Measurements from ENCODE around the gene DENND4C. TPM values are rescaled to one million over a fixed set of nuclear protein-coding genes. Genes with fewer than 3 reads are reported as not detected.
"Not testable (repeated sequence)": the region's sequence is repeated elsewhere in the genome, so short reads cannot be mapped to it uniquely, and the experiment has no call there.

The DENND4C gene
- polyA plus RNA-seq, 4 donors = 38.6 to 57.0 (median 49.0) TPM

DNA sequence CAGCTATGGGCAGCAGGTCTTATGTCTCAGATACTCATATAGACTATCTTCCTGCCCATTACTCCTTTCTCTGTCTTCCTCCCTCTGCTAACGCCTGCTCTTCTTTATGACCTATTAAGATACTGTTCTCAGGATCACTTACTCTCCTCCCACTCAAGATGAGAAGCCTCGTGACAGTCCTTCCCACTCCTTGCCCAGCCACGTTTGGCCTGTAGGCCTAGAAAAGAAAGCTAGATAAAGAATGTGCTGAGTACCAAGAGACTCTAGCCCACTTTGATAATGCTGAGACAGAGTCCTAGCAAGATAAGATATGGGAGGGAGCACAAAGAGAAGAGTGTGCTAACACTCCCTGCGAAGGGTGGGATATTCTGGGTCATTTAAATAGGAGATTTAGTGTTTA is 6.8 kb upstream of the DENND4C start:
- DNase-seq (ENCODE audit: low read depth in 4 of 4, low spot score in 2 of 4) = no peak

- DNase-seq (ENCODE audit: low read depth in 4 of 4, low spot score in 2 of 4) = no peak
These were observed 5.9 kb upstream of the DENND4C start for GRCh38 chr9:19224563-19224962.

DNA sequence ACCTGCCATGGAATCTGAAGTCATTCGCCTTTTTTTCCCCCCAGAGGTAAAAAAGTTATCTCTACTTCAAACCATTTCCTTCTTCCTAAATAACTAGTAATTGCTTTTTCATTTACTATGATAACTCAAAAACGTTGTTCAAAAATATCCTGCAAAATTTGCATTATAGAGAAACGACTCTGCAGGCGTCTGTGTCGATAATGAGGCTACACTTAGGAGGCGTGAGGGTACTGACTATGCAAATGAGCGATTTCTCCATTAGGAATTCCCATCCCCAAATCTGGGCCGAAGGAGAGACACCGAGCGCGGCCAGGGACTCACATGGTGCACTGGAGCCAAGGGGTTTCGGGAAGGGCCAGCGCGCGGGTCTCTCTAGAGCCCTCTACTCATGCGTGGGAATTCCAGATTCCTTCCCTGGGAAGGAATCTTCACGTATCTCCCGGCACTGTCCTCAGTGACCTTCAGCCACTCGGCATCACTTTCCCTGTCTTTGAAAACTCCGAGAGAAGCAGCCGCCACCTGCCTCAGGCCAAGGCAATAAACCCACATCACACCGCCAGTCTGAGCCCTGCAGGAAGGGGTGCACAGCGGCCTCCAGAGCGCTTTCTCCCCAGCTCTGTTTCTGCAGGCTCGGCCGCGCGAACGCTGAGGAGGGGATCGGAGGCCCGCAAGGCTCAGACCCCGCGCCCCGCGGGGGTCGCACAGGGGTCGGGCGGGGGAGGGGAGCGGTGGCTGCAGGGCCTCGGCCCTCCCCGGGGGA is 718 bp upstream of the DENND4C start:
- peak in 3 of 4 donors; percentile 66 to 75 (median 69) for DNase-seq (ENCODE audit: low read depth in 4 of 4, low spot score in 2 of 4)

DNA sequence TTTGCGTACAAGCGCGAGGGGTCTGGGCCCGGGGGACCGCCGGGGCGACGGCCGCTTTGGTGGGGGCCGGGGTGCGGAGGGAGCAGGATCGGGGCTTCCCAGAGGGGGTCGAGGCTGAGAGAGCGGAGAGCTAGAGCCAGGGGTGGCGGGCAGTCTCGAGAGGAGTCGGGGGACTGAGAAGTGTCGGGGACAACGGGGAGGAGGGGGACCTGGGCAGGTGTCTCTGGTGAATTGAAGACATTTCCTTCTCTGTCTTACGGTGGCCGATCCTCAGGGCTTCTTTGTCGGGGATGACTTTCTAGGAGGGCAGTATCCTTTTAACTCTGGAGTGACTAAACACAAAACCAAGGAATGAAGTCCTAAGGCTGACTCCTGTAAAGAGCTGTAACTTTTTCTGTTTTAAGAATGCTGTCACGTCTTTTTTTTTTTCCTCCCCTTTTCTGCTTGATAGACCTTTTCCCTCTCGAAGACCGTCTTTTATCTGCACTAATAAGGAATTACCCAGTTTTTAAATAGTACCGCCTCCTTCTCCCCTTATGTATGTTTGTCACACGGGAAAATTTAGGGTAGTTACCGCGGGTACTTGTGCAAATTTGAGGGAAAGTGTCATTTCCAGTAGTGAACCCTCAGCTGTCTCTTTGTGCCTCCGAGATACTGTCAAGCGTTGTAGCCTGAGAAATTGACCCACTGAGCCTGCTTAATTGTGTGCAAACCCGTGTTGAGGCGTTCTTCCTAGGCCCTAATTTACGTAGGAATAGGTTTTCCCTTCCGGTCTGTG is 822 bp downstream of the DENND4C start:
- DNase-seq (ENCODE audit: low read depth in 4 of 4, low spot score in 2 of 4) = peak in 1 of 4 donors; percentile 53

GRCh38 chr9:19231904-19232822 is 1.7 kb downstream of the DENND4C start:
- DNase-seq (ENCODE audit: low read depth in 4 of 4, low spot score in 2 of 4) = no peak

DNA sequence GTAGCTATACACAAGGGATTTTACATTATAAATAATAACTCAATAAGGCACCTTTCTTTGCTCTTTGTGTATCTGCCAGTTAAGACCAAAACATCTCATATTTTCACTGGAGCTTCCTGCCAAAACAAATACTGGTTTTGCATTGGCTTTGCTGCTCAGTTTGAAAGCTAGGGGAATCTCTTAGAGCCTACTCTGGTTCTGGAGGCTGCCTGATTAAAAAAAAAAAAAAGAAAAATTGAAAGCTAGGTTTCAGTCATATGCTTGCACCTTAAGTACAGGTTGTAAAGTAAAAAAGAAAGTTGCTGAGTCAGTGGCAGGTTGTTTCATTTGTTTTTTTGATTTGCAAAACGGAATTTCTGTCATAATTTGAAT is 2.3 kb downstream of the DENND4C start:
- DNase-seq (ENCODE audit: low read depth in 4 of 4, low spot score in 2 of 4) = no peak

DNA sequence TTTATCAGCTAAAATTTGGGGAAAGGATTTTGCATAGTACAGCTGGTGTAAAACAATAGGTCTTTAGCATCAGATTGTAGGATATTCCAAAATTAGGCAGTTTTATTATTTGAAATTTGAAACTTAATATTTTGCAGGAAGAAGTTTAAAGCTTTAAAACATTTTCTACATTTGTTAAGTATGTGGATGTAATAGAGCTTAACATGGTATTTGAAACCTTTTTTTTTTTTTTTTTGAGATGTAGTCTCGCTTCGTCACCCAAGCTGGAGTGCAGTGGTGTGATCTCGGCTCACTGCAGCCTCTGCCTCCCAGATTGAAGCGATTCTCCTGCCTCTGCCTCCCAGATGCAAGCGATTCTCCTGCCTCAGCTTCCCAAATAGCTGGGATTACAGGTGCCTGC is 2.9 kb downstream of the DENND4C start:
- no peak for DNase-seq (ENCODE audit: low read depth in 4 of 4, low spot score in 2 of 4)

- DNase-seq (ENCODE audit: low read depth in 4 of 4, low spot score in 2 of 4) = no peak
These were observed 9.5 kb downstream of the DENND4C start for GRCh38 chr9:19239955-19240354.

GRCh38 chr9:19241728-19242127 is 11.2 kb downstream of the DENND4C start:
- no peak for DNase-seq (ENCODE audit: low read depth in 4 of 4, low spot score in 2 of 4)

- no peak for DNase-seq (ENCODE audit: low read depth in 4 of 4, low spot score in 2 of 4)
These were observed 13.0 kb downstream of the DENND4C start for GRCh38 chr9:19243366-19244033.

DNA sequence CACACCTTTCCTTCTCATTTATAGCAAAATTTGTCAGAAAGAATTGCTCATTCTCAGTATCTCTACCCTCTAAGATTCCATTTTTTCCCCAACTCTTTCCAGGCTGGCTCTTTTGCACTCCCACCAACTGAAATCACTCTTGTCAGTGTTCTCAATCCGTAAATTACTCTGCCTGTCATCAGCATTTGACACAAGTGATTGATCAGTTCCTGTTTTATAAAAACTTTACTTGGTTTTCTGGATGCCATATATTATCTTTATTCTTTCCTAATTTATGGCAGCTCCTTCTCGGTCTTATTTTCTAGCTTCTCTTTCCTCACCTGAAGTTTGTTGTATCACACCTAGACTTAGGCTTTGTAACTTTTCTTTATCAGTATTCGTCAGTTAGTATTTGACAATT is 16.4 kb downstream of the DENND4C start:
- DNase-seq (ENCODE audit: low read depth in 4 of 4, low spot score in 2 of 4) = no peak

DNA sequence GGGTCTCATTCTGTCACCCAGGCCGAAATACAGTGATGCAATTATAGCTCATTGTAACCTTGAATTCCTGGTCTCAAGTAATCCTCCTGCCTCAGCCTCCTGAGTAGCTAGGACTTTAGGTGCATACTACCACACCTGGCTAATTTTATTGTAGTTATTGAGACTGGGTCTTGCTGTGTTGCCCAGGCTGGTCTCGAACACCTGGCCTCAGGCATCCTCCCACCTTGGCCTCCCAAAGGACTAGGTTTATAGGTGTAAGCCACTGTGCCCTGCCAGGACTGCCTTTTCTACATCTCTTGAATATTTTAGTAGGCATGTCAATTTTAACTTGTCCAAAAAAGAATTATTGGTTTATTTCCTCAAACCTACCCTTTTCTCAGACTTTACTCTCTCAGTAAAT is 16.9 kb downstream of the DENND4C start:
- DNase-seq (ENCODE audit: low read depth in 4 of 4, low spot score in 2 of 4) = no peak

- DNase-seq (ENCODE audit: low read depth in 4 of 4, low spot score in 2 of 4) = not testable (repeated sequence)
These were observed 19.9 kb downstream of the DENND4C start for GRCh38 chr9:19250346-19250745.

DNA sequence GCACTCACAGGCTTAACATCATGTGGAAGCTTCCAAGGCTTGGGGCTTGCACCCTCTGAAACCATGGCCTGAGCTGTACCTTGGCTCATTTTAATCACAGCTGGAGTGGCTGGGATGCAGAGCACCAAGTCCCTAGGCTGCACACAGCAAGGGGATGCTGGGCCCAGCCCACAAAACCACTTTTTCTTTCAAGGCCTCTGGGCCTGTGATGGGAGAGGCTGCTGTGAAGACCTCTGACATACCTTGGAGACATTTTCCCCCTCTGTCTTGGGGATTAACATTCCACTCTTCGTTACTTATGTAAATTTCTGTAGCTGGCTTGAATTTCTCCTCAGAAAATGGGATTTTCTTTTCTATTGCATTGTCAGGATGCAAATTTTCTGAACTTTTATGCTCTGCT is 20.7 kb downstream of the DENND4C start:
- DNase-seq (ENCODE audit: low read depth in 4 of 4, low spot score in 2 of 4) = not testable (repeated sequence)

DNA sequence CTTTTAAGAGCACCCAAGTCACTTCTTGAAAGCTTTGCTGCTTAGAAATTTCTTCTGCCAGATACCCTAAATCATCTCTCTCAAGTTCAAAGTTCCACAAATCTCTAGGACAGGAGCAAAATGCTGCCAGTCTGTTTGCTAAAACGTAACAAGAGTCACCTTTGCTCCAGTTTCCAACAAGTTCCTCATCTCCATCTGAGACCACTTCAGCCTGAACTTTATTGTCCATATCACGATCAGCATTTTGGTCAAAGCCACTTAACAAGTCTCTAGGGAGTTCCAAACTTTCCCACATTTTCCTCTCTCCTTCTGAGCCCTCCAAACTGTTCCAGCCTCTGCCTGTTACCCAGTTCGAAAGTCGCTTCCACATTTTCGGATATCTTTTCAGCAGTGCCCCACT is 21.1 kb downstream of the DENND4C start:
- not testable (repeated sequence) for DNase-seq (ENCODE audit: low read depth in 4 of 4, low spot score in 2 of 4)

GRCh38 chr9:19252174-19252884 is 21.8 kb downstream of the DENND4C start:
- DNase-seq (ENCODE audit: low read depth in 4 of 4, low spot score in 2 of 4) = no peak

- no peak for DNase-seq (ENCODE audit: low read depth in 4 of 4, low spot score in 2 of 4)
These were observed 22.4 kb downstream of the DENND4C start for GRCh38 chr9:19252885-19253219.

DNA sequence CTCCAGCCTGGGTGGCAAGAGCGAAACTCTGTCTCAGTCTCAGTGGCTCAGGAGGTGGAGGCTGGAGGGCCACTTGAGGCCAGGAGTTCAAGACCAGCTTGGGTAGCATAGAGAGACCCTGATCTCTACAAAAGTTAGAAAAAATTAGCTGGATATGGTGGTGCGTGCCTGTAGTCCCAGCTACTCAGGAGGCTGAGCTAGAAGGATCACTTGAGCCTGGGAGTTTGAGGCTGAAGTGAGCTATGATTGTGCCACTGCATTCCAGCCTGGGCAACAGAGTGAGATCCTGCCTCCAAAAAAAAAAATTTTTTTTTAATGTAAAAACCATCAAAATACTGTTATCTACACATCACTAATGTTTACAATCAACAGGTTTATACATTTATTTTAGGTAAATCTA is 24.6 kb downstream of the DENND4C start:
- no peak for DNase-seq (ENCODE audit: low read depth in 4 of 4, low spot score in 2 of 4)

GRCh38 chr9:19255821-19256220 is 25.3 kb downstream of the DENND4C start:
- no peak for DNase-seq (ENCODE audit: low read depth in 4 of 4, low spot score in 2 of 4)

GRCh38 chr9:19259665-19260255 is 29.3 kb downstream of the DENND4C start:
- not testable (repeated sequence) for DNase-seq (ENCODE audit: low read depth in 4 of 4, low spot score in 2 of 4)
